22Rv1 (cell line): ENCODE measurements around the gene KRT81.
"Not testable (repeated sequence)": the region's sequence is repeated elsewhere in the genome, so short reads cannot be mapped to it uniquely, and the experiment has no call there.

Source experiments
- H3K27ac ChIP-seq: fragments of 450-650 bp; 2 replicates; pipeline ENCODE4 v1.5.1; 2017
- ZFX ChIP-seq: fragments of 450-650 bp; IDR thresholded peaks from 2 replicates; pipeline ENCODE4 v1.6.1; 2017; ENCODE audit warnings: antibody characterized with exemption, borderline replicate concordance
- TF ChIP-seq, protein P1 (sequence below): fragments of 450-650 bp; IDR thresholded peaks from 2 replicates; pipeline ENCODE4 v1.5.1; 2017; ENCODE audit warnings: mild to moderate bottlenecking

The KRT81 gene

DNA sequence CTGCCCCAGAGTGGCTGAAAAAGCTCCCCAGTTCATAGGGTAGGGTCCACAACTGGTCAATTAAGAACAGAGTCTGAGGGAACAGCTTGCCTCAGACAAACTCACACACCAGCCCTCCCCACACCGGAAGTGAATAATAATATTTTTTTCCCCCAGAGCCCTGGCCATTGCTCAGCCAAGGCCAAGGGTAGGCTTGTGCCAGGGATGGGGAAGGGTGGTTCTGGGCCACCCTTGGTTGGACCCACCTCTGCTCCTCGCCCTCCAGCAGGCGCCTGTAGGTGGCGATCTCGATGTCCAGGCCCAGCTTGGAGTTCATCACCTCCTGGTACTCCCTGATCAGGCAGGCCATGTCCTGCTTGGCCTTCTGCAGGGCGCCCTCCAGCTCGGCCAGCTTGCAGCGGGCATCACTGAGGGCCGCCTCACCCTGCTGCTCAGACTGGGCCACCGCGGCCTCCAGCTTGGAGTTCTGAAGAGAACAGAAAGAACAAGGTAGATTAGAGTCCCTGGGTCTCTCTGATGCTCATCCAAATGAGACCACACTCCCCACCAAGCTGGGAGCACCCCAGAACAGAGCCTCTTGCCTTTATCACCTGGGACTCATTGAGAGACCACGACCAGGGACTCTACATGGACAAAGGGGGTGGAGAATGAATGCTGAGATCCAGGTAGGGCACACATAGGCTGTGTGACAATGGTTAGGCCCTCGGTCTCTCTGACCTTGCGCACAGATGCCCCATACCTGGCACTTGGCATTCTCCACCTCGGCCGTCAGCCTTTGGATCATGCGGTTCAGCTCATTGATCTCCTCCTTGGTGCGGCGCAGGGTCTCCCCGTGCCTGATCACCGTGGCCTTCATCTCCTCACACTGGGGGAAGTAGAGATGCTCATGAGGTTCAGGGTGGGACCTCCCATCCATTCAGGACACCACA lies 4.2 kb downstream of the KRT81 start:
- not testable (repeated sequence) for H3K27ac ChIP-seq
- TF ChIP-seq, protein P1, sequence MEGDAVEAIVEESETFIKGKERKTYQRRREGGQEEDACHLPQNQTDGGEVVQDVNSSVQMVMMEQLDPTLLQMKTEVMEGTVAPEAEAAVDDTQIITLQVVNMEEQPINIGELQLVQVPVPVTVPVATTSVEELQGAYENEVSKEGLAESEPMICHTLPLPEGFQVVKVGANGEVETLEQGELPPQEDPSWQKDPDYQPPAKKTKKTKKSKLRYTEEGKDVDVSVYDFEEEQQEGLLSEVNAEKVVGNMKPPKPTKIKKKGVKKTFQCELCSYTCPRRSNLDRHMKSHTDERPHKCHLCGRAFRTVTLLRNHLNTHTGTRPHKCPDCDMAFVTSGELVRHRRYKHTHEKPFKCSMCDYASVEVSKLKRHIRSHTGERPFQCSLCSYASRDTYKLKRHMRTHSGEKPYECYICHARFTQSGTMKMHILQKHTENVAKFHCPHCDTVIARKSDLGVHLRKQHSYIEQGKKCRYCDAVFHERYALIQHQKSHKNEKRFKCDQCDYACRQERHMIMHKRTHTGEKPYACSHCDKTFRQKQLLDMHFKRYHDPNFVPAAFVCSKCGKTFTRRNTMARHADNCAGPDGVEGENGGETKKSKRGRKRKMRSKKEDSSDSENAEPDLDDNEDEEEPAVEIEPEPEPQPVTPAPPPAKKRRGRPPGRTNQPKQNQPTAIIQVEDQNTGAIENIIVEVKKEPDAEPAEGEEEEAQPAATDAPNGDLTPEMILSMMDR, result peak; percentile 74

DNA sequence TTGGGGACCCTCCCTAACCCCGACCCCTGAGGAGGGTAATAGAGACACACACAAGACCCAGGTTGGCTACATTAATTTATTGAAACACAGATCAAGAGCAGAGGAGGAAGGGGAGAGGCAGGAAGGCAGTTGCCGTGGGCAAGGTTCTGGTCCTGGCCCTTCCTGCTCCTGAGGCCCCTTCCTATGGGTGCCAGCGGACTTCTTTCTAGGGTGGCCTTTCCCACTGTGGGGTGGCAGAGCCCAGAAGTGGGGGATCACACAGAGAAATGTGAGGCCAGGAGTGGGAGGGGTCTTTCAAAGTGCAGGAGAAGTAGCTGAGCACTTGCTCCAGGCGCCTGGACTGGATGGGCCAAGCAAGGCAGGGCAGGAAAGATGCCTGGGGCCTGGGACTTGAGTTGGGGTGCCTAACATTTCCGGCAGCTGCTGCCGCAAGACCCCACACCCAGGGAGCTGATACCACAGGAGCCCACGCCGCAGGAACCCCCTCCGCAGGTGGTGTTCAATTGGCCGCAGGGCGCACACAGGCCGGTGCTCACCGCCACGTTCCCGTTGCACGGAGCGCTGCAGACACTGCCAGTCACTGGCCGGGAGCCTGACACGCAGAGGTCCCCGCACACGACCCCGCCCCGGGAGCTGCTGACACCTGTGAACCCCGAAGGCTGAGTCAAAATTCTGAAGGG lies 5.3 kb downstream of the KRT81 start:
- no peak overlapping the region for H3K27ac ChIP-seq
- no peak for TF ChIP-seq ZFX
- TF ChIP-seq, protein P1, result no peak

DNA sequence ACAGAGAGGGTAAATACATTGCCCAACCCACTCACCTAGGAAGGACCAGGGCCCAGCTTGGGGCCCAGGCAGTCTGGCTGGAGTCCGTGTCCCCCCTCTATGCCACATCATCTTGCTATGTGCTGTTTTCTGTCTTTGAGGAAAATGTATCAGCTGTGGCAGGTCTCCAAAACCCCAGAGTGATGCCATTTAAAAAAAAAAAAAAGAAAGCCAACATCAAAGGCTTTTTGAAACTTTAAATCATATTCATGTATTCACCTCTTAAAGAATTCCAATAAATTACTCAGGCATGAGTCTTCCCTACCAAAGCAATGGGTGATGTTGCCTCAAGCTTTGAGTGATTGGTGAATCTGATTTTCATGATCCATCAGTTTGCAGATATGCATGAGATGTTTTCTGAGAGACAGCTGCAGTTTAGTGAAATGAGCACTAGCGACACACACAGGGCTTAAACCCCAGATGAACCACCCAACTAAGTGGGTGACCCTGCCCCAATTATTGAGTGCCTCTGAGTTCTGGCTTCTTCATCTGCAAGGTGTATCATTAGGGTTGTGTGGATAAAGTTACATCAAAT lies 6.1 kb downstream of the KRT81 start:
- no peak for TF ChIP-seq ZFX
- TF ChIP-seq, protein P1, result no peak
- H3K27ac ChIP-seq, result no peak overlapping the region

DNA sequence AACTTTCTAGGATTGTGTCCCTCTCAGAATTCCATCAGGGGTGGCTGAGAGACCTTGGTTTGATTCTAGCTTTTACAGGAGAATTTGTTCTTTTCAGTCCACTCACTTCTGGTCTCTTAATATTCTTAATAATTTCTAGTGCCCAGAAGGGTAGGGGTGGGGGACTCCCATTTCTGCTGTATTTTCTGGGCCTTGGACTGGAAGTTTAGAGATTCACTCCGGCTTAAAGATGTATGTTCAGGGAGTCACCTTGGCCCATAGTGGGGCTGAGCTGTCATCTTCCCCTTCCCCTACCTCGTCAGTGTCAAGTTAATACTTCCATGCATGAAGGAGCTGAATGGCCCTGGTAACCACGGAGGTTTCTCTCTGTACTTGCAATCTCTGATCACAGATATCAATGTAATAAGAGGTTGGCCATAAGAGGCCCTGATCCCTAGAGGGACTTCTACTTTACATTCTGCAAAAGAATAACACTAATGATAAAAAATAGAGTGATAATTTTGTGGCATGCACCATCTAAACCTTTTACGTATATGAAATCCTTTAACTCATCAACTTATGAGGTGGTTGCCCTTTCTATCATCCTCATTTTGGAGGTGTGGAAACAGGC lies 6.7 kb downstream of the KRT81 start:
- H3K27ac ChIP-seq, result no peak overlapping the region
- no peak for TF ChIP-seq ZFX
- TF ChIP-seq, protein P1, result no peak

DNA sequence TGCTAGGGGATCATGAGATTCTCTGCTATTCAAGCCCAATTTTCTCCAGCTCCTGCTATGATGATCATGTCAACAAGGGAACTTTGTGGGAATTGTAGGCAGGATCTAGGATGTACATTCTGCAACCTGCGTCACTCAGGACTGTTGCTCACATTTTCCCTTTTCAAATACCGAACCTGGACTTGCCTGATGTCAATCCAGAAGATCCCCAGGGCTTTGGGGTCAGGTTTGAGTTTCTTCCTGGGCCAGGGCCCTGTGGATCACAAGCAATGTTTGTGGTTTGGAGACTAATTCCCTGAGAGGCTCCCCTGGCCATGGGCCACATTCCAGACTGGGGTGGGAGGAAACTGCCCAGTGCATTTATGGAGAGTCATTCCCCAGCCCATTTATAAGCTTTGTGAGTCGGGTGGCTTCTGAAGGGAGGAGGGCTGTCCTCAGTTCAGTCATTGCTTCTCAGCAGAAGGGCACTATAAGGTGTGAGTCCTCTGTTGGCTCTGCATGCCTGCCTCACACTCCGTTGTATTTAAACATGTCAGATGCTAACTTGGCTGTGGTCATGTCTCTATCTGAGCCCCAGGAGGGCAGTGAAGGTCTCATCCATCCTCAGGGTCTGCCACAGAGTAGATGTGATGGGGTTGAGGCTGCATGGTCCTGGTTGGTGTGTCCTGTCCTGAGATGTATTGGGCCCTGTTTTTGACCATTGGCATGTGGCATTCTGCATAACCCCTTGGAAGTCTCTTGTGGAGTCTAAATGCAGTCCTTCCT lies 10.4 kb downstream of the KRT81 start:
- peak overlapping the region; percentile 46 for H3K27ac ChIP-seq
- no peak for TF ChIP-seq ZFX
- TF ChIP-seq, protein P1, result no peak

DNA sequence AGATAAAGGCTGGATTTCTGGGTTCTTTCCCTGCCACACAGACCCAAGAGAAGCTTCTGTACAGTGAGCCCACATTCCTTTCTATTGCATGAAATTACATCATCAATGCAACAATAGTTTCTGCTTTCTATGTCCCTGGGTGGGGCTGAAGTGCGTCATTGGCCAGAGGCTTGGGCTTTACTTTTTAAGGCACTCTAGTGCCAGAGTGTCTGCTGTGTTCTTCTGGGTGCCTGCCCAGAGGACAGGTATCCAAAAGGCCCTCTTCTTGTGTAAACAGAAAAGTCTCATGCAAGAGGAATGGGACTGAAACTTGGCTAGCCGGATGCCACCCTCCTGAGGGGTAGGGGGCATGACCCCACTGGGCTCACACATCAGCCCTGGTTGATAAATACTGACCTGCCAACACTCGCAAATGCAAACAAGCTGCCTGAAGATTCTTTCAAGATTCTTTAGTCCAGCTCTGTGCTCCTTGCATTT lies 11.0 kb downstream of the KRT81 start:
- no peak for TF ChIP-seq ZFX
- TF ChIP-seq, protein P1, result no peak
- H3K27ac ChIP-seq, result peak overlapping the region; percentile 46
